Thyroid gland (tissue), 4 donors: Measurements from ENCODE around the gene ARPC2.

Experiments
- POLR2A ChIP-seq, 2 donors: fragments of 450-650 bp; IDR thresholded peaks; one replicate each; pipeline ENCODE4 v1.6.1; 2017; ENCODE audit warnings: antibody characterized with exemption in 2 of 2, mild to moderate bottlenecking in 2 of 2, moderate library complexity in 1 of 2
- TF ChIP-seq, protein P1 (sequence below), 6 experiments: fragments of 200-600 bp in 3 of 6; fragments of 450-650 bp in 3 of 6; sonication (generic) in 3 of 6; IDR thresholded peaks; one replicate each; pipeline ENCODE4 v1.5.1; 2016 to 2019; ENCODE audit warnings: antibody characterized with exemption in 6 of 6, mild to moderate bottlenecking in 2 of 6, inconsistent platforms in 1 of 6, moderate library complexity in 1 of 6

DNA sequence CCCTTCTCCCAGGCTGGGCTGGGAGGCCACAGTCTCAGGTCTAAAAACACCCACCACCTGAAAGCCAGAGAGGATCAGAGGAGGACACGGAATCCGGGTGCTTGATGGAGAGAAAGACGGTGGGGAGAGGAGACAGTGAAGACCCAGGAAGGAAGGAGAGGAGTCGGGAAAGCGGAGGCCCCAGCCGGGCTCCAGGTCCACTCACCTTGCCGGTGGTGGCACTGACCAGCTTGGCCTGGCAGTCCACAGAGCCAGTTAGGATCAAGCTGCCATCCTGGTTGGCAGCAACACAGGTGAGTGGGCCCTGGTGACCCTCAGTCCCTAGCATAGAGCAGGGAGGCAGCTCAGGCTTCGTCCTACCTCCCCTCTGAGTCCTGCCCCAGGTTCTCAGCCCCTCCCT, 48.6 kb downstream of the ARPC2 start:
- TF ChIP-seq, protein P1, sequence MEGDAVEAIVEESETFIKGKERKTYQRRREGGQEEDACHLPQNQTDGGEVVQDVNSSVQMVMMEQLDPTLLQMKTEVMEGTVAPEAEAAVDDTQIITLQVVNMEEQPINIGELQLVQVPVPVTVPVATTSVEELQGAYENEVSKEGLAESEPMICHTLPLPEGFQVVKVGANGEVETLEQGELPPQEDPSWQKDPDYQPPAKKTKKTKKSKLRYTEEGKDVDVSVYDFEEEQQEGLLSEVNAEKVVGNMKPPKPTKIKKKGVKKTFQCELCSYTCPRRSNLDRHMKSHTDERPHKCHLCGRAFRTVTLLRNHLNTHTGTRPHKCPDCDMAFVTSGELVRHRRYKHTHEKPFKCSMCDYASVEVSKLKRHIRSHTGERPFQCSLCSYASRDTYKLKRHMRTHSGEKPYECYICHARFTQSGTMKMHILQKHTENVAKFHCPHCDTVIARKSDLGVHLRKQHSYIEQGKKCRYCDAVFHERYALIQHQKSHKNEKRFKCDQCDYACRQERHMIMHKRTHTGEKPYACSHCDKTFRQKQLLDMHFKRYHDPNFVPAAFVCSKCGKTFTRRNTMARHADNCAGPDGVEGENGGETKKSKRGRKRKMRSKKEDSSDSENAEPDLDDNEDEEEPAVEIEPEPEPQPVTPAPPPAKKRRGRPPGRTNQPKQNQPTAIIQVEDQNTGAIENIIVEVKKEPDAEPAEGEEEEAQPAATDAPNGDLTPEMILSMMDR (IDR thresholded peaks at IDR 0.05): no peak
- TF ChIP-seq POLR2A (IDR thresholded peaks at IDR 0.05): no peak
